Tibial nerve (tissue), 3 donors: ENCODE results near the gene RAD1.

Experiments used
- CTCF ChIP-seq, 5 experiments: fragments of 200-600 bp in 3 of 5; fragments of 450-650 bp in 2 of 5; sonication (generic) in 3 of 5; IDR thresholded peaks; one replicate each; pipeline ENCODE4 v1.5.1; 2016 to 2019; ENCODE audit warnings: antibody characterized with exemption in 5 of 5, mild to moderate bottlenecking in 3 of 5, moderate library complexity in 2 of 5
- POLR2A ChIP-seq, 2 donors: fragments of 450-650 bp; IDR thresholded peaks; one replicate each; pipeline ENCODE4 v1.6.1; 2017; ENCODE audit warnings: antibody characterized with exemption in 2 of 2, mild to moderate bottlenecking in 2 of 2, moderate library complexity in 2 of 2

- TF ChIP-seq CTCF (IDR thresholded peaks at IDR 0.05): peak in 4 of 5 experiments; percentile 20 to 35 (median 24)
- TF ChIP-seq POLR2A (IDR thresholded peaks at IDR 0.05): no peak
These were observed 42.8 kb upstream of the RAD1 start for GRCh38 chr5:34957857-34958690.
